Gastrocnemius medialis (tissue), 4 donors: ENCODE results near the gene WEE1.
A peak's percentile ranks its signal among the peaks of the same experiment; 100 is the strongest.

ENCODE experiments used
- POLR2A ChIP-seq, 2 donors: fragments of 450-650 bp; IDR thresholded peaks; one replicate each; pipeline ENCODE4 v1.6.1; 2017; ENCODE audit warnings: antibody characterized with exemption in 2 of 2, mild to moderate bottlenecking in 2 of 2, moderate library complexity in 2 of 2
- TF ChIP-seq, protein P1 (sequence below), 5 experiments: fragments of 450-650 bp in 3 of 5; fragments of 200-600 bp in 2 of 5; sonication (generic) in 2 of 5; IDR thresholded peaks in 4 of 5; conservative IDR thresholded peaks in 1 of 5; 1 replicate in 4 of 5; 2 replicates in 1 of 5; pipeline ENCODE4 v1.5.1; 2016 to 2019; ENCODE audit warnings: antibody characterized with exemption in 5 of 5, mild to moderate bottlenecking in 3 of 5, moderate library complexity in 3 of 5

DNA sequence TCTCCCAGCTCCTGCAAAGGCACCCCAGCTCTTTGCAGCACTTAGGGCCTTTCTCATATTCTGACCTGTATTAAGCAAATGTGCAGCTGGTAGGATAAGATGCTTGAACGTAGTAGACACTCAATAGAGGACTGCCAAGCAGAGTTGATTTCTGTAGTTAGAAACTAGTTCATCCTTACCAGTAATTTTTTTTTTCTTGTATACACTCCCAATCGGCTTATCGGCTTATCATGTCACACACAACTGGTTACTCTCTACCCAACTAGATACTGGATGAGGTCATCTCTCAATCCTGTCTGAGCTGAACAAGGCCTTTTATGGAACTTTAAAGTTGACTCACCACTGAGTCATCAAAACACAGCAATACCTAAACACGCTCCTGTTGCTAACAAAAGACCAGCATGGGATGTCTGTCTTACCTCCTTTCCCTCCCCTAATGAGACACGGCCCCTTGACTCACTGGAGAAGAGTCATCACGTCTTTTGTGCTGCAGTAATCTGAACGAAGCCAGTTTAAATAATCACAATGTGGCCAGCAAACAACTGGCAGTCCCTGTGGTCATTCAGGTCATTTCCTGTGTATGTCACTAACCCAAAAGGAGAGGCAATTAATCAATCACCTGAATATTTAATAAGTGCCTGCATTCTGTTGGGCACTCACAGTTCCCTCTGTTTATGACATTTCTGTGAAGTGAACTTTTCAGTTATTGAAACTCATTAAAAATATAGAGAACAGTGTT, 7.5 kb upstream of the WEE1 start:
- peak; percentile 27 to 55 for TF ChIP-seq POLR2A (IDR thresholded peaks at IDR 0.05)
- TF ChIP-seq, protein P1, sequence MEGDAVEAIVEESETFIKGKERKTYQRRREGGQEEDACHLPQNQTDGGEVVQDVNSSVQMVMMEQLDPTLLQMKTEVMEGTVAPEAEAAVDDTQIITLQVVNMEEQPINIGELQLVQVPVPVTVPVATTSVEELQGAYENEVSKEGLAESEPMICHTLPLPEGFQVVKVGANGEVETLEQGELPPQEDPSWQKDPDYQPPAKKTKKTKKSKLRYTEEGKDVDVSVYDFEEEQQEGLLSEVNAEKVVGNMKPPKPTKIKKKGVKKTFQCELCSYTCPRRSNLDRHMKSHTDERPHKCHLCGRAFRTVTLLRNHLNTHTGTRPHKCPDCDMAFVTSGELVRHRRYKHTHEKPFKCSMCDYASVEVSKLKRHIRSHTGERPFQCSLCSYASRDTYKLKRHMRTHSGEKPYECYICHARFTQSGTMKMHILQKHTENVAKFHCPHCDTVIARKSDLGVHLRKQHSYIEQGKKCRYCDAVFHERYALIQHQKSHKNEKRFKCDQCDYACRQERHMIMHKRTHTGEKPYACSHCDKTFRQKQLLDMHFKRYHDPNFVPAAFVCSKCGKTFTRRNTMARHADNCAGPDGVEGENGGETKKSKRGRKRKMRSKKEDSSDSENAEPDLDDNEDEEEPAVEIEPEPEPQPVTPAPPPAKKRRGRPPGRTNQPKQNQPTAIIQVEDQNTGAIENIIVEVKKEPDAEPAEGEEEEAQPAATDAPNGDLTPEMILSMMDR (IDR thresholded peaks at IDR 0.05 in 4 of 5, conservative IDR thresholded peaks at IDR 0.05 in 1 of 5), result no peak
